ENCODE results near the gene ROBO1.

The ROBO1 gene

GRCh38 chr3:79040701-79041100 is 727.1 kb downstream of the ROBO1 start:
- Mint-ChIP-seq H3K4me1 (no peaks in the 10 kb centered on the region), H3K4me3 (no peak overlapping the region), H3K36me3 (no peaks in the 10 kb centered on the region), H3K27ac (no peak overlapping the region), H3K9me3 (peaks cover 17% of the 10 kb centered on the region)
- ATAC-seq: no peak
- DNase-seq (ENCODE audit: low spot score in 2 of 2): no peak

GRCh38 chr3:79040091-79040490 is 727.7 kb downstream of the ROBO1 start:
- H3K9me3 Mint-ChIP-seq: peaks cover 17% of the 10 kb centered on the region
- H3K4me1 Mint-ChIP-seq: no peaks in the 10 kb centered on the region
- DNase-seq (ENCODE audit: low spot score in 2 of 2): no peak
- no peak overlapping the region for H3K27ac Mint-ChIP-seq
- H3K4me3 Mint-ChIP-seq: no peak overlapping the region
- no peaks in the 10 kb centered on the region for H3K36me3 Mint-ChIP-seq
- ATAC-seq: no peak

- no peak overlapping the region for H3K4me3 Mint-ChIP-seq
- no peaks in the 10 kb centered on the region for H3K36me3 Mint-ChIP-seq
- H3K9me3 Mint-ChIP-seq: peaks cover 17% of the 10 kb centered on the region
- DNase-seq (ENCODE audit: low spot score in 2 of 2) (no peak), ATAC-seq (no peak)
- H3K27ac Mint-ChIP-seq: no peak overlapping the region
- no peaks in the 10 kb centered on the region for H3K4me1 Mint-ChIP-seq
Observed at GRCh38 chr3:79039192-79039591, 728.6 kb downstream of the ROBO1 start.

GRCh38 chr3:79038636-79039035 is 729.2 kb downstream of the ROBO1 start:
- Mint-ChIP-seq H3K27ac (no peak overlapping the region), H3K4me3 (no peak overlapping the region), H3K36me3 (no peaks in the 10 kb centered on the region), H3K4me1 (no peaks in the 10 kb centered on the region), H3K9me3 (peaks cover 14% of the 10 kb centered on the region)
- no peak for DNase-seq (ENCODE audit: low spot score in 2 of 2)
- no peak for ATAC-seq

GRCh38 chr3:79038057-79038456 is 729.7 kb downstream of the ROBO1 start:
- H3K4me1 Mint-ChIP-seq: no peaks in the 10 kb centered on the region
- no peak overlapping the region for H3K4me3 Mint-ChIP-seq
- H3K36me3 Mint-ChIP-seq: no peaks in the 10 kb centered on the region
- H3K27ac Mint-ChIP-seq: no peak overlapping the region
- DNase-seq (ENCODE audit: low spot score in 2 of 2) (no peak), ATAC-seq (no peak)
- peaks cover 14% of the 10 kb centered on the region for H3K9me3 Mint-ChIP-seq

GRCh38 chr3:79032686-79033318 is 735.0 kb downstream of the ROBO1 start:
- no peak for ATAC-seq
- Mint-ChIP-seq H3K9me3 (peaks cover 8% of the 10 kb centered on the region), H3K27ac (no peak overlapping the region), H3K4me1 (no peaks in the 10 kb centered on the region), H3K4me3 (no peak overlapping the region), H3K36me3 (no peaks in the 10 kb centered on the region)
- no peak for DNase-seq (ENCODE audit: low spot score in 2 of 2)

GRCh38 chr3:79030157-79030556 is 737.6 kb downstream of the ROBO1 start:
- Mint-ChIP-seq H3K27ac (no peak overlapping the region), H3K4me1 (no peaks in the 10 kb centered on the region), H3K4me3 (no peak overlapping the region), H3K9me3 (peaks cover 6% of the 10 kb centered on the region), H3K36me3 (no peaks in the 10 kb centered on the region)
- DNase-seq (ENCODE audit: low spot score in 2 of 2) (no peak), ATAC-seq (no peak)

GRCh38 chr3:79028916-79029315 is 738.9 kb downstream of the ROBO1 start:
- no peak overlapping the region for H3K4me3 Mint-ChIP-seq
- DNase-seq (ENCODE audit: low spot score in 2 of 2): no peak
- ATAC-seq: no peak
- no peak overlapping the region for H3K27ac Mint-ChIP-seq
- no peaks in the 10 kb centered on the region for H3K36me3 Mint-ChIP-seq
- peaks cover 9% of the 10 kb centered on the region for H3K9me3 Mint-ChIP-seq
- H3K4me1 Mint-ChIP-seq: no peaks in the 10 kb centered on the region

GRCh38 chr3:79027593-79027992 is 740.2 kb downstream of the ROBO1 start:
- H3K9me3 Mint-ChIP-seq: peaks cover 9% of the 10 kb centered on the region
- no peak overlapping the region for H3K27ac Mint-ChIP-seq
- no peaks in the 10 kb centered on the region for H3K4me1 Mint-ChIP-seq
- ATAC-seq (no peak), DNase-seq (ENCODE audit: low spot score in 2 of 2) (no peak)
- no peaks in the 10 kb centered on the region for H3K36me3 Mint-ChIP-seq
- H3K4me3 Mint-ChIP-seq: no peak overlapping the region

- Mint-ChIP-seq H3K36me3 (no peaks in the 10 kb centered on the region), H3K9me3 (peaks cover 10% of the 10 kb centered on the region), H3K4me3 (no peak overlapping the region), H3K27ac (no peak overlapping the region), H3K4me1 (peaks cover 5% of the 10 kb centered on the region)
- DNase-seq (ENCODE audit: low spot score in 2 of 2): no peak
- ATAC-seq: no peak
Observed at GRCh38 chr3:79019924-79020173, 747.9 kb downstream of the ROBO1 start.

GRCh38 chr3:79019137-79019923 is 748.5 kb downstream of the ROBO1 start:
- no peak overlapping the region for H3K4me3 Mint-ChIP-seq
- peaks cover 5% of the 10 kb centered on the region for H3K4me1 Mint-ChIP-seq
- ATAC-seq: no peak
- DNase-seq (ENCODE audit: low spot score in 2 of 2): no peak
- H3K36me3 Mint-ChIP-seq: no peaks in the 10 kb centered on the region
- peaks cover 13% of the 10 kb centered on the region for H3K9me3 Mint-ChIP-seq
- H3K27ac Mint-ChIP-seq: no peak overlapping the region

GRCh38 chr3:79018671-79019136 is 749.1 kb downstream of the ROBO1 start:
- no peak for ATAC-seq
- no peak for DNase-seq (ENCODE audit: low spot score in 2 of 2)
- Mint-ChIP-seq H3K27ac (no peak overlapping the region), H3K4me3 (no peak overlapping the region), H3K9me3 (peaks cover 13% of the 10 kb centered on the region), H3K36me3 (no peaks in the 10 kb centered on the region), H3K4me1 (peaks cover 5% of the 10 kb centered on the region)

- no peak for ATAC-seq
- Mint-ChIP-seq H3K4me3 (no peak overlapping the region), H3K27ac (no peak overlapping the region), H3K4me1 (peaks cover 5% of the 10 kb centered on the region), H3K36me3 (no peaks in the 10 kb centered on the region), H3K9me3 (peaks cover 13% of the 10 kb centered on the region)
- DNase-seq (ENCODE audit: low spot score in 2 of 2): no peak
Observed at GRCh38 chr3:79018265-79018664, 749.5 kb downstream of the ROBO1 start.

- ATAC-seq: no peak
- Mint-ChIP-seq H3K9me3 (peaks cover 9% of the 10 kb centered on the region), H3K4me1 (peaks cover 5% of the 10 kb centered on the region), H3K4me3 (no peak overlapping the region), H3K27ac (no peak overlapping the region), H3K36me3 (no peaks in the 10 kb centered on the region)
- DNase-seq (ENCODE audit: low spot score in 2 of 2): no peak
Observed at GRCh38 chr3:79016587-79017376, 751.0 kb downstream of the ROBO1 start.

- Mint-ChIP-seq H3K4me3 (no peak overlapping the region), H3K36me3 (no peaks in the 10 kb centered on the region), H3K4me1 (peaks cover 5% of the 10 kb centered on the region), H3K9me3 (peaks cover 9% of the 10 kb centered on the region), H3K27ac (no peak overlapping the region)
- no peak for DNase-seq (ENCODE audit: low spot score in 2 of 2)
- no peak for ATAC-seq
Observed at GRCh38 chr3:79015854-79016253, 751.9 kb downstream of the ROBO1 start.

- no peak overlapping the region for H3K4me3 Mint-ChIP-seq
- H3K4me1 Mint-ChIP-seq: no peaks in the 10 kb centered on the region
- DNase-seq (ENCODE audit: low spot score in 2 of 2) (no peak), ATAC-seq (no peak)
- H3K9me3 Mint-ChIP-seq: peaks cover 15% of the 10 kb centered on the region
- H3K36me3 Mint-ChIP-seq: no peaks in the 10 kb centered on the region
- H3K27ac Mint-ChIP-seq: no peak overlapping the region
Observed at GRCh38 chr3:79012946-79013362, 754.8 kb downstream of the ROBO1 start.
